Measurements from ENCODE around the gene PPP6R2. TPM values are rescaled to one million over a fixed set of nuclear protein-coding genes. Genes with fewer than 3 reads are reported as not detected.

Gene PPP6R2
- total RNA-seq, 1 experiment from 2014 or later = 42.6 TPM

GRCh38 chr22:50309601-50309991 is 33.5 kb upstream of the PPP6R2 start:
- H3K4me2 ChIP-seq (ENCODE audit: insufficient read depth, insufficient read length, low read length) = no peak overlapping the region
- Mint-ChIP-seq H3K36me3 (ENCODE audit: insufficient read depth in 1 of 3, low read depth in 3 of 3) (no peaks in the 10 kb centered on the region; a peak in 1 of 7 replicates), H3K4me3 (no peak overlapping the region), H3K4me1 (peaks cover 18 to 24% of the 10 kb centered on the region in 2 experiments), H3K9me3 (no peaks in the 10 kb centered on the region), H3K27ac (peak overlapping the region in 1 of 3 experiments; percentile 47; a peak in 1 of 7 replicates), H3K27me3 (ENCODE audit: low read depth) (peaks cover 4% of the 10 kb centered on the region)
- H2AK5ac ChIP-seq (ENCODE audit: insufficient read length, low read length) = no peak overlapping the region
- H3K79me2 ChIP-seq (ENCODE audit: insufficient read depth, low read length) = no peaks in the 10 kb centered on the region
- no peak overlapping the region for H2AFZ ChIP-seq (ENCODE audit: low read length)
- no peak overlapping the region for H2BK120ac ChIP-seq (ENCODE audit: low read depth, low read length, poor library complexity, severe bottlenecking)
- H4K8ac ChIP-seq (replicated peaks; ENCODE audit: insufficient read length, low read depth, low read length) = no peak overlapping the region
- no peaks in the 10 kb centered on the region for H3K9me3 ChIP-seq (ENCODE audit: control insufficient read depth, low read depth, low read length)
- no peak overlapping the region for H3K23ac ChIP-seq (ENCODE audit: insufficient read length, low read depth, low read length)
- no peak overlapping the region for H2BK5ac ChIP-seq (ENCODE audit: insufficient read length, low read length)
- H4K20me1 ChIP-seq (ENCODE audit: control insufficient read depth, insufficient read depth, insufficient read length) = no peaks in the 10 kb centered on the region
- H3K14ac ChIP-seq (ENCODE audit: insufficient read depth, low read length) = no peak overlapping the region
- no peak overlapping the region for H3K27ac ChIP-seq (ENCODE audit: insufficient read length, low read depth, low read length)
- no peaks in the 10 kb centered on the region; the same call in 1 of the 2 replicates for H3K4me1 ChIP-seq (ENCODE audit: insufficient read depth, low read length)
- no peak overlapping the region for H2BK20ac ChIP-seq (ENCODE audit: low read depth, low read length, poor library complexity, severe bottlenecking)
- H4K91ac ChIP-seq (ENCODE audit: insufficient read length, low read depth, low read length) = no peak overlapping the region
- no peak overlapping the region for H4K5ac ChIP-seq (ENCODE audit: insufficient read length, low read depth, low read length)
- no peak overlapping the region for H3K18ac ChIP-seq (ENCODE audit: insufficient read length, low read depth, low read length)
- no CpG with 5 or more reads among the region's 7 CpGs for WGBS (ENCODE audit: extremely low coverage, insufficient read length, low lambda C conversion rate)
- no peaks in the 10 kb centered on the region for H3K79me1 ChIP-seq (ENCODE audit: insufficient read depth, low read depth, low read length, poor library complexity, severe bottlenecking)
- no peak for DNase-seq
- no peak overlapping the region for H3K9ac ChIP-seq (ENCODE audit: extremely low read depth, insufficient read length, low read length)
- no peak overlapping the region for H3T11ph ChIP-seq (ENCODE audit: low read length)
- H2BK15ac ChIP-seq (ENCODE audit: low read depth, low read length) = no peak overlapping the region
- no peak overlapping the region for H2BK12ac ChIP-seq (ENCODE audit: insufficient read length, low read depth, low read length)
- no peak overlapping the region for H3K4ac ChIP-seq (ENCODE audit: low read depth, low read length)
- TF ChIP-seq CTCF (conservative IDR thresholded peaks at IDR 0.05) = no peak
- H3K56ac ChIP-seq (ENCODE audit: insufficient read length, low read depth, low read length) = no peak overlapping the region
- H3K27me3 ChIP-seq (ENCODE audit: insufficient read depth, low read length) = no peaks in the 10 kb centered on the region
- peaks cover 5% of the 10 kb centered on the region for H3K23me2 ChIP-seq (ENCODE audit: insufficient read length, low read depth, low read length, poor library complexity, severe bottlenecking)

All from H9 (cell line).